ENCODE results near the gene HID1.
"Not testable (repeated sequence)": the region's sequence is repeated elsewhere in the genome, so short reads cannot be mapped to it uniquely, and the experiment has no call there.

The HID1 gene

DNA sequence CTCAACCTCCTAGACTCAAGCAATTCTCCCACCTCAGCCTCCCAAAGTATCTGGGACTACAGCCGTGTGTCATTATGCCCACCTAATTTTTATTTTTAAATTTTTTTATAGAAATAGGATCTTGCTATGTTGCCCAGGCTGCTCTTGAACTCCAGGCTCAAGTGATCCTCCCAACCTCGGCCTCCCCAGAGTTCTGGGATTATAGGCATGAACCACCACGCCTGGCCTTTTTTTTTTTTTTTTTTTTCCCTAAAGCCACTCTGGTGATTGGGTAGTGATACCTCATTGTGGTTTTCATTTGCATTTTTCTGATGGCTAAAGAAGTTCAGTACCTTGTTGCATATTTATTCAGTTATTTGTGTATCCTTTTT is 13.6 kb upstream of the HID1 start:
- TF ChIP-seq, protein P1, sequence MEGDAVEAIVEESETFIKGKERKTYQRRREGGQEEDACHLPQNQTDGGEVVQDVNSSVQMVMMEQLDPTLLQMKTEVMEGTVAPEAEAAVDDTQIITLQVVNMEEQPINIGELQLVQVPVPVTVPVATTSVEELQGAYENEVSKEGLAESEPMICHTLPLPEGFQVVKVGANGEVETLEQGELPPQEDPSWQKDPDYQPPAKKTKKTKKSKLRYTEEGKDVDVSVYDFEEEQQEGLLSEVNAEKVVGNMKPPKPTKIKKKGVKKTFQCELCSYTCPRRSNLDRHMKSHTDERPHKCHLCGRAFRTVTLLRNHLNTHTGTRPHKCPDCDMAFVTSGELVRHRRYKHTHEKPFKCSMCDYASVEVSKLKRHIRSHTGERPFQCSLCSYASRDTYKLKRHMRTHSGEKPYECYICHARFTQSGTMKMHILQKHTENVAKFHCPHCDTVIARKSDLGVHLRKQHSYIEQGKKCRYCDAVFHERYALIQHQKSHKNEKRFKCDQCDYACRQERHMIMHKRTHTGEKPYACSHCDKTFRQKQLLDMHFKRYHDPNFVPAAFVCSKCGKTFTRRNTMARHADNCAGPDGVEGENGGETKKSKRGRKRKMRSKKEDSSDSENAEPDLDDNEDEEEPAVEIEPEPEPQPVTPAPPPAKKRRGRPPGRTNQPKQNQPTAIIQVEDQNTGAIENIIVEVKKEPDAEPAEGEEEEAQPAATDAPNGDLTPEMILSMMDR (IDR thresholded peaks at IDR 0.05; ENCODE audit: unreplicated experiment in 3 of 3): no peak

DNA sequence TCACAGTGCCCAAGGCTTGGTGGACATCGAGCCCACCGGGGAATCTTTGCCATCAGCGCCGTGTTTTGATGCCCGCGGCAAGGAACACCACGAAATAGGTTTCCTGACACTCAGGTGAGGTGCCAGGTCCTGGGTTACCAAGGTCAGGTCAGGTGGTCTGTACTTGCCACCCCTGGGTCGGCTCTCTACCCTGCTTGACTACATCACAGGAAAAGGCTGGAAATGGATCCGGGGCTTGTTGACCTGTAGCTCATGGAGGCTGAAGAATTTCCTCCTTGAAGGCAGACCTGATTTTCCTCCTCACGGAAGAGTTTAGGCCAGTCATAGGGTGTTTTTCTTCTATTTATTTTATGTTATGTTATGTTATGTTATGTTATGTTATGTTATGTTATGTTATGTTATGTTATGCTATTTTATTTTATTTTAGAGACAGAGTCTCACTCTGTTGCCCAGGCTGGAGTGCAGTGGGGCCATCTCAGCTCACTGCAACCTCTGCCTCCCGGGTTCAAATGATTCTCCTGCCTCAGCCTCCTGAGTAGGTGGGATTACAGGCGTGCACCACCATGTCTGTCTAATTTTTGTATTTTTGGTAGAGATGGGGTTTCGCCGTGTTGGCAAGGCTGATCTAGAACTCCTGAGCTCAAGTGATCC is 10.2 kb upstream of the HID1 start:
- H3K36me3 Mint-ChIP-seq (ENCODE audit: low read depth); H3K27me3 Mint-ChIP-seq (ENCODE audit: low read depth); H3K9me3 Mint-ChIP-seq: not testable (repeated sequence)
- H3K27ac Mint-ChIP-seq: peak overlapping the region in 1 of 3 experiments; percentile 67
- peak overlapping the region; percentile 82 to 93 (median 91) for H3K4me3 Mint-ChIP-seq
- H3K4me1 Mint-ChIP-seq: peaks cover 11% of the 10 kb centered on the region

More for the DNA sequence above, 13.6 kb upstream of the HID1 start:
- no peaks in the 10 kb centered on the region for H3K9me3 Mint-ChIP-seq
- peaks cover 13% of the 10 kb centered on the region for H3K4me1 Mint-ChIP-seq
- no peaks in the 10 kb centered on the region for H3K27me3 Mint-ChIP-seq (ENCODE audit: low read depth)
- peak overlapping the region in 1 of 3 experiments; percentile 89 for H3K4me3 Mint-ChIP-seq
- H3K36me3 Mint-ChIP-seq (ENCODE audit: low read depth): no peaks in the 10 kb centered on the region
- no peak overlapping the region for H3K27ac Mint-ChIP-seq

DNA sequence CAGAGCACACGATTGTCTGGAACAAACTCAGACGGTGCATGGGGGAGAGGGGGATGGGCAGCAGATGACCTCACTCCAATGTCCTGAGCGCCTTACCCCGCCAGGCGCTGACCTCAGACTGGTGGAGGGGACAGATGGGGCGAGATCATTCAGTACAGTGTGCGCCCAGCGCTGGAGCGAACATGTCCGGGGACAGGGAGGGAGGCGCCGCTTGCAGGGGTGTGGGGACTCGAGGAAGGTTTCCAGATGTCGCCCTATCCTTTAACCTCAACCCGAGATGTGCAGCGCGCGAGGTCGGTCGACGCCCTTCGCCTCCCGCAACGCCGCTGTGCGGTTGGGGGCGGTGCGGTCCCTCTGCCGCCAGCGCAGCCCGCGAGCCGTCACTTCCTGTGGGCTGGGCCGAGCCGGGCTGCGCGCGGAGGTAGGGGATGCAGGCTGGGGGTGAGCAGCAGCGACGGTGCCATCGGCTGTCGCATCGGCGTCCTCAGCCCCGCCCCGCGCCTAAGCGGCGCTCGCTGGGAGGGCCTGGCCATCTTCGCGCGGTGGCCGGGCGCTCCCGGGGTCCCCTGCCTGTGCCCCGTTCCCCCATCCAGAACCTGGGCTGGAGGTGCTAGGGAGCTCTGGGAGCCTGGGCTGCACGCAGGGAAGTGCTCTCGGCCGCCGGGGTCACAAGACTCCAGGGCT is 9.6 kb upstream of the HID1 start:
- TF ChIP-seq, protein P1 (IDR thresholded peaks at IDR 0.05; ENCODE audit: unreplicated experiment in 3 of 3): no peak
- no peaks in the 10 kb centered on the region for H3K36me3 Mint-ChIP-seq (ENCODE audit: low read depth)

DNA sequence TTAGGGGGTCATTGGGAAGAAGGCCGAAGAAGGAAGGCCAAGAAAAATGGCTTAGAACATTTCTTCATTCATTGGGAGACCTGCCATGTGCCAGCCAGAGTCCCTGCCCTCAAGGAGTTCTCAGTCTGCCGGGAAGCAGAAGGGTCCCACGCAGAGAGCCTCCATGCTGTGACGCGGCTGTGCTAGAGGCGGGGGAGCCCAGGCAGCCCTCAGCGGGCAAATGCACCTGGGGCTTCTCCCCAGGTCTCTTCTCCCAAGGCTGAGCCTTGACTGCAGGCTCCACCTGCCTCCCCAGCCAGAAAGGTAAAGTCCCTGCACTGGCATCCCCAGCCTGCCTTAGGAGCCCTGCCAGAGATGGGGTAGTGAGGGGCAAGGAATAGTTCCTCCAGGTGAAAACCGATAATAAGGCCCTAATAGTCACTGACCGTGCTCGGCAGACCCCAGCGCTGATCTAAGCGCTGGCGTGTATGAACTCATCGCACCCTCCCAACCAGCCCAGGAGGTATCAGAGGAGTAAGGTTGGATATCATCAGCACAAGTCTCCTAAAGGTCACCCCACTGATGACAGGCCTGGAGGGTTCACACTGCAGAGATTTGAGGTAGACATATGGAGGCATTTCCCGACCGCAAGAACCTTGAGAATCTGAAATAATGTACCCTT is 8.9 kb upstream of the HID1 start:
- H3K4me1 Mint-ChIP-seq: peaks cover 9% of the 10 kb centered on the region
- H3K27me3 Mint-ChIP-seq (ENCODE audit: low read depth): peaks cover 15% of the 10 kb centered on the region
- peak overlapping the region; percentile 37 to 91 (median 83) for H3K27ac Mint-ChIP-seq
- H3K9me3 Mint-ChIP-seq: no peaks in the 10 kb centered on the region
- TF ChIP-seq, protein P1 (IDR thresholded peaks at IDR 0.05; ENCODE audit: unreplicated experiment in 3 of 3): no peak
- peak overlapping the region; percentile 89 to 93 (median 91) for H3K4me3 Mint-ChIP-seq
- no peaks in the 10 kb centered on the region for H3K36me3 Mint-ChIP-seq (ENCODE audit: low read depth)

More for the DNA sequence above, 9.6 kb upstream of the HID1 start:
- peaks cover 10% of the 10 kb centered on the region for H3K27me3 Mint-ChIP-seq (ENCODE audit: low read depth)
- H3K4me3 Mint-ChIP-seq: peak overlapping the region; percentile 89 to 93 (median 91)
- H3K4me1 Mint-ChIP-seq: peaks cover 10% of the 10 kb centered on the region
- H3K9me3 Mint-ChIP-seq: no peaks in the 10 kb centered on the region
- H3K27ac Mint-ChIP-seq: peak overlapping the region; percentile 37 to 91 (median 83)

DNA sequence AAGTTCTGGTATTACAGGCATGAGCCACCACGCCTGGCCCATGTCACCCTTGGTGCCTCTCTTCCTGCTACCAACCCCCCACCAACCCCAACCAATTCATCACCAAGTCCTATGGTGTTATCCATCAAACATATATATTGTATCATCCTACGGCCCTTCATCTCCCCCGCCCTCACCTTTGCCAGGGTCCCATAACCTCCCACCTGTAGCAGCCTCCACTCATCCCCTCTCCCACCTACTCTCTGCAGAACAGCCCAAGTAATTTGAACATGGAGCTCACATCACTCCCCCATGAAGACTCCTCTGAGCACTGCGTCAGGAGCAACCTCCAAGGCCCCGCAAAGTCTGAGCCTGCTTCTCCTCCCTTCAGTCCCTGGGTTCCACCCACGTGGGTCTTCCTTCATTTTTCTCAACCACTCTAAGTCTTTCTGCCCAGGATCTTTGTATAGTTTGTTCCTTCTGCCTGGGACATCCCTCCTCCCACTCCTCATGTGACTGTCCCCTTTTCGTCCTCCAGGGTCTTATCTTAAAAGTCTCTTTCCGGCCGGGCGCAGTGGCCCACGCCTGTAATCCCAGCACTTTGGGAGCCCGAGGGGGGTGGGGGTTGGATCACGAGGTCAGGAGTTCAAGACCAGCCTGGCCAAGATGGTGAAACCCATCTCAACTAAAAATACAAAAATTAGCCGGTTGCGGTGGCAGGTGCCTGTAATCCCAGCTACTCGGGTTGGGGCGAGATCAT is 7.0 kb upstream of the HID1 start:
- peak overlapping the region in 2 of 3 experiments; percentile 39 to 63 for H3K4me3 Mint-ChIP-seq
- TF ChIP-seq, protein P1 (IDR thresholded peaks at IDR 0.05; ENCODE audit: unreplicated experiment in 3 of 3): no peak
- H3K36me3 Mint-ChIP-seq (ENCODE audit: low read depth): no peaks in the 10 kb centered on the region

DNA sequence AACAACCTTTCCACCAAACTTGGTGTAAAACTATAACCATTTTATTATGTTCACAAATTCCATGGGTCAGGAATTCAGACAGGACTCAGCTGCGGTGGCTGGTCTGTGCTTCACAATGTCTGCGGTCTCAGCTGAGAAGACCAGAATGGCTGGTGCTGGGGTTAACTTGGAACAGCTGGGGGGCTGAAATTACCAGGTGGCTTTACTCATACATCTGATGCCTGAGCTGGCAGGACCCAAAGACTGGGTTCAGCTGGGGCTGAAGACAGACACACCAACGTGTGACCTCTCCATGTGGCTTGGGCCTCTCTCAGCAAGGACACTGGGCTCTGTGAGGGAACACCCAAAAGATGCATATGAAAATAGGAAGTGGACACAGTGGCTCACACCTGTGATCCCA is 5.7 kb upstream of the HID1 start:
- Mint-ChIP-seq H3K4me3 (no peak overlapping the region), H3K9me3 (no peaks in the 10 kb centered on the region), H3K27me3 (ENCODE audit: low read depth) (peaks cover 47% of the 10 kb centered on the region), H3K4me1 (peaks cover 5% of the 10 kb centered on the region), H3K27ac (no peak overlapping the region), H3K36me3 (ENCODE audit: low read depth) (no peaks in the 10 kb centered on the region)
- TF ChIP-seq, protein P1 (IDR thresholded peaks at IDR 0.05; ENCODE audit: unreplicated experiment in 3 of 3): no peak

More for the DNA sequence above, 7.0 kb upstream of the HID1 start:
- Mint-ChIP-seq H3K27me3 (ENCODE audit: low read depth) (peaks cover 33% of the 10 kb centered on the region), H3K9me3 (no peaks in the 10 kb centered on the region), H3K27ac (no peak overlapping the region), H3K4me1 (peaks cover 9% of the 10 kb centered on the region)
